Measurements from ENCODE around the gene PCGF6. TPM values are rescaled to one million over a fixed set of nuclear protein-coding genes. Genes with fewer than 3 reads are reported as not detected.
"Not testable (repeated sequence)": the region's sequence is repeated elsewhere in the genome, so short reads cannot be mapped to it uniquely, and the experiment has no call there.

PCGF6 gene
- total RNA-seq, 1 experiment from 2014 or later, result 16.1 TPM

- DNase-seq (ENCODE audit: low read depth), result no peak
These were observed 34.9 kb downstream of the PCGF6 start for GRCh38 chr10:103316087-103316486.

- DNase-seq (ENCODE audit: low read depth), result no peak
These were observed 40.7 kb downstream of the PCGF6 start for GRCh38 chr10:103310197-103310596.

GRCh38 chr10:103307594-103307993, 43.3 kb downstream of the PCGF6 start:
- no peak for DNase-seq (ENCODE audit: low read depth)

- DNase-seq (ENCODE audit: low read depth), result peak; percentile 72
These were observed 55.4 kb downstream of the PCGF6 start for GRCh38 chr10:103295374-103296015.

- DNase-seq (ENCODE audit: low read depth), result no peak
These were observed 59.4 kb downstream of the PCGF6 start for GRCh38 chr10:103291588-103291987.

GRCh38 chr10:103287992-103288391, 62.9 kb downstream of the PCGF6 start:
- no peak for DNase-seq (ENCODE audit: low read depth)

- peak; percentile 30 for DNase-seq (ENCODE audit: low read depth)
These were observed 66.8 kb downstream of the PCGF6 start for GRCh38 chr10:103284170-103284569.

GRCh38 chr10:103282961-103283360, 68.0 kb downstream of the PCGF6 start:
- no peak for DNase-seq (ENCODE audit: low read depth)

GRCh38 chr10:103281753-103282152, 69.2 kb downstream of the PCGF6 start:
- peak; percentile 66 for DNase-seq (ENCODE audit: low read depth)

GRCh38 chr10:103280506-103280905, 70.4 kb downstream of the PCGF6 start:
- DNase-seq (ENCODE audit: low read depth), result no peak

GRCh38 chr10:103280031-103280430, 70.9 kb downstream of the PCGF6 start:
- DNase-seq (ENCODE audit: low read depth), result no peak

- peak; percentile 44 for DNase-seq (ENCODE audit: low read depth)
These were observed 72.1 kb downstream of the PCGF6 start for GRCh38 chr10:103278862-103279298.

- DNase-seq (ENCODE audit: low read depth), result no peak
These were observed 72.5 kb downstream of the PCGF6 start for GRCh38 chr10:103278537-103278823.

GRCh38 chr10:103277713-103278536, 73.0 kb downstream of the PCGF6 start:
- DNase-seq (ENCODE audit: low read depth), result no peak

- no peak for DNase-seq (ENCODE audit: low read depth)
These were observed 73.8 kb downstream of the PCGF6 start, which contains the start of gene INA for GRCh38 chr10:103276896-103277712. TSS of gene INA (plus strand) at chr10:103277138. CDS start at chr10:103277212, 74 bp downstream.

GRCh38 chr10:103276251-103276895, 74.6 kb downstream of the PCGF6 start:
- DNase-seq (ENCODE audit: low read depth), result no peak

- peak; percentile 100 for DNase-seq (ENCODE audit: low read depth)
These were observed 77.9 kb downstream of the PCGF6 start for GRCh38 chr10:103273041-103273441.

GRCh38 chr10:103265717-103266329, 85.1 kb downstream of the PCGF6 start:
- peak; percentile 66 for DNase-seq (ENCODE audit: low read depth)

GRCh38 chr10:103262229-103262628, 88.7 kb downstream of the PCGF6 start:
- DNase-seq (ENCODE audit: low read depth), result no peak

- no peak for DNase-seq (ENCODE audit: low read depth)
These were observed 91.0 kb downstream of the PCGF6 start for GRCh38 chr10:103259989-103260388.

GRCh38 chr10:103258928-103259327, 92.0 kb downstream of the PCGF6 start:
- DNase-seq (ENCODE audit: low read depth), result not testable (repeated sequence)

All from LHCN-M2 (cell line).